PC-9 (cell line): ENCODE results near the gene TMCO2.

Source experiments
- CTCF ChIP-seq: fragments of 200-600 bp; sonication (generic); conservative IDR thresholded peaks from 2 replicates; pipeline ENCODE4 v1.6.1; 2017; ENCODE audit warnings: mixed run types, antibody characterized with exemption, mild to moderate bottlenecking, moderate library complexity
- EZH2 ChIP-seq: fragments of 200-600 bp; sonication (generic); IDR thresholded peaks from 2 replicates; pipeline ENCODE4 v1.8.0; 2017; ENCODE audit warnings: antibody characterized with exemption, low read depth

- no peak for TF ChIP-seq CTCF
- TF ChIP-seq EZH2: no peak
Measured at GRCh38 chr1:40241362-40241761, 6.4 kb upstream of the TMCO2 start.
